IMR-90 (cell line): ENCODE results near the gene HPN. TPM values are rescaled to one million over a fixed set of nuclear protein-coding genes. Genes with fewer than 3 reads are reported as not detected.
A peak's percentile ranks its signal among the peaks of the same experiment; 100 is the strongest.

ENCODE experiments used
- ATAC-seq: fragments of 200-7000 bp; cut with Tn5 transposase; 2 replicates; pipeline ENCODE4 v1.9.1; 2020; ENCODE audit warnings: low read depth, mild to moderate bottlenecking, moderate library complexity
- BruUV-seq: library from RNA; stranded (reverse); fragments of 400-500 nt; replicated peaks from 2 replicates; lab custom pipeline; 2021; lab: Mats Ljungman, UMichigan
- CTCF ChIA-PET: fragments of 300-600 bp; formaldehyde crosslinking; extraction: SDS; loops from one replicate; lab custom pipeline; 2021; ENCODE audit warnings: antibody characterized with exemption; lab: Yijun Ruan, JAX
- POLR2A ChIA-PET: fragments of 300-600 bp; sonication (Branson Sonifier 250); formaldehyde crosslinking; loops from one replicate; lab custom pipeline; 2022; ENCODE audit warnings: antibody characterized with exemption; ENCODE audit not compliant: unreplicated experiment; lab: Charles Lee
- DNase-seq: peaks from one replicate; pipeline ENCODE4 v3.0.0; 2013
- H2AFZ ChIP-seq: replicated peaks from 2 replicates; pipeline ENCODE3; 2013; ENCODE audit warnings: low read length, mild to moderate bottlenecking; ENCODE audit not compliant: poor library complexity
- H2AK5ac ChIP-seq: 2 replicates; pipeline ENCODE4 v1.6.1; 2013; ENCODE audit warnings: low read depth, low read length, inconsistent platforms
- H2AK9ac ChIP-seq: replicated peaks from 2 replicates; pipeline ENCODE3; 2013; ENCODE audit warnings: mild to moderate bottlenecking, low read depth, low read length, moderate library complexity; ENCODE audit not compliant: poor library complexity
- H2BK120ac ChIP-seq: 2 replicates; pipeline ENCODE4 v1.6.1; 2013; ENCODE audit warnings: low read depth, low read length, inconsistent platforms
- H2BK15ac ChIP-seq: 3 replicates; pipeline ENCODE4 v1.6.1; 2013; ENCODE audit warnings: low read depth, low read length, inconsistent platforms
- H2BK20ac ChIP-seq: 2 replicates; pipeline ENCODE4 v1.6.1; 2013; ENCODE audit warnings: low read depth, mild to moderate bottlenecking, inconsistent platforms, low read length, moderate library complexity
- H2BK5ac ChIP-seq: 2 replicates; pipeline ENCODE4 v1.6.1; 2013; ENCODE audit warnings: mild to moderate bottlenecking, low read depth, low read length, inconsistent platforms; ENCODE audit not compliant: poor library complexity, severe bottlenecking
- H3K14ac ChIP-seq: replicated peaks from 2 replicates; pipeline ENCODE4 v1.6.1; 2013; ENCODE audit warnings: low read depth, low read length, inconsistent platforms
- H3K18ac ChIP-seq: 2 replicates; pipeline ENCODE4 v1.6.1; 2013; ENCODE audit warnings: low read depth, low read length, control low read depth
- H3K23ac ChIP-seq: 2 replicates; pipeline ENCODE4 v1.6.1; 2013; ENCODE audit warnings: low read depth, low read length, inconsistent platforms
- H3K27ac ChIP-seq: 2 replicates; pipeline ENCODE4 v1.5.1; 2013; ENCODE audit warnings: mild to moderate bottlenecking, control low read depth, low read length; ENCODE audit not compliant: insufficient read depth
- H3K27me3 ChIP-seq: 2 replicates; pipeline ENCODE4 v1.6.1; 2013; ENCODE audit warnings: low read length; ENCODE audit not compliant: control insufficient read depth, insufficient read depth
- H3K36me3 ChIP-seq: 2 replicates; pipeline ENCODE4 v1.6.1; 2013; ENCODE audit warnings: low read length, mixed read lengths; ENCODE audit not compliant: control insufficient read depth, insufficient read depth
- H3K4ac ChIP-seq: 2 replicates; pipeline ENCODE4 v1.6.1; 2013; ENCODE audit warnings: low read depth, low read length, inconsistent platforms
- H3K4me1 ChIP-seq: 2 replicates; pipeline ENCODE4 v1.6.1; 2013; ENCODE audit warnings: low read length, mixed read lengths; ENCODE audit not compliant: control insufficient read depth, insufficient read depth
- H3K4me2 ChIP-seq: 2 replicates; pipeline ENCODE4 v1.6.1; 2013; ENCODE audit warnings: low read depth, mild to moderate bottlenecking, control low read depth, low read length, moderate library complexity
- H3K4me3 ChIP-seq: 2 replicates; pipeline ENCODE4 v1.5.1; 2013; ENCODE audit warnings: low read depth, mild to moderate bottlenecking, control low read depth, low read length, moderate library complexity; ENCODE audit not compliant: insufficient read depth
- H3K56ac ChIP-seq: 2 replicates; pipeline ENCODE4 v1.6.1; 2013; ENCODE audit warnings: low read length, inconsistent platforms; ENCODE audit not compliant: insufficient read depth; ENCODE audit errors: extremely low read depth
- H3K79me1 ChIP-seq, 2 experiments: 2 replicates each; pipeline ENCODE4 v1.6.1; 2013; ENCODE audit warnings: low read length in 2 of 2, inconsistent platforms in 1 of 2, low read depth in 1 of 2
- H3K9ac ChIP-seq: 2 replicates; pipeline ENCODE4 v1.6.1; 2013; ENCODE audit warnings: low read depth, low read length, control low read depth
- H3K9me1 ChIP-seq: 2 replicates; pipeline ENCODE4 v1.6.1; 2013; ENCODE audit warnings: low read length, inconsistent platforms; ENCODE audit not compliant: insufficient read depth
- H3K9me3 ChIP-seq: 2 replicates; pipeline ENCODE4 v1.6.1; 2013; ENCODE audit warnings: low read length; ENCODE audit not compliant: control insufficient read depth, insufficient read depth
- H4K20me1 ChIP-seq: 2 replicates; pipeline ENCODE4 v1.6.1; 2013; ENCODE audit warnings: low read length, inconsistent platforms; ENCODE audit not compliant: insufficient read depth
- H4K5ac ChIP-seq: 2 replicates; pipeline ENCODE4 v1.6.1; 2013; ENCODE audit warnings: mild to moderate bottlenecking, low read depth, low read length, control low read depth
- H4K8ac ChIP-seq, 2 experiments: 2 replicates each; pipeline ENCODE4 v1.6.1; 2013; ENCODE audit warnings: low read depth in 2 of 2, low read length in 2 of 2, control low read depth in 1 of 2, inconsistent platforms in 1 of 2
- H4K91ac ChIP-seq: 2 replicates; pipeline ENCODE4 v1.6.1; 2013; ENCODE audit warnings: low read depth, low read length, inconsistent platforms; ENCODE audit not compliant: insufficient read depth
- BHLHE40 ChIP-seq: fragments of 150-350 bp; IDR thresholded peaks from 2 replicates; pipeline ENCODE4 v1.6.1; 2016; ENCODE audit warnings: mild to moderate bottlenecking, low read depth, low read length
- NFE2L2 ChIP-seq: fragments of 150-350 bp; IDR thresholded peaks from 2 replicates; pipeline ENCODE4 v1.6.1; 2016; ENCODE audit warnings: low read depth, mild to moderate bottlenecking, low read length
- RAD21 ChIP-seq: IDR thresholded peaks from 2 replicates; pipeline ENCODE4 v1.6.1; 2012; ENCODE audit warnings: low read length, improper control_type of control experiment
- WGBS, 2 experiments: methylation state at CpG; one replicate each; pipeline versions ENCODE4 v1.1.5 to v1.1.7; 2013; ENCODE audit warnings: missing lambda C conversion rate in 2 of 2; ENCODE audit not compliant: insufficient read length in 1 of 2; ENCODE audit errors: extremely low coverage in 2 of 2; 5-methylcytosine and 5-hydroxymethylcytosine counted together
- dilution Hi-C: fragments of 300-500 bp; cut with HindIII; formaldehyde crosslinking; loops from one replicate; pipeline ENCODE4 v1.14.3; 2018; ENCODE audit warnings: low sequenced_read_pairs; ENCODE audit not compliant: unreplicated experiment
- in situ Hi-C: fragments of 300-500 bp; cut with MboI; formaldehyde crosslinking; loops from 3 replicates; pipeline ENCODE4 v1.14.3; 2019; ENCODE audit warnings: low sequenced_read_pairs, inconsistent platforms, mixed read lengths
- intact Hi-C: fragments of 100-400 bp; cut with micrococcal nuclease; formaldehyde crosslinking; loops from 2 replicates; pipeline ENCODE4 v1.10.0; 2022
- polyA plus RNA-seq, 3 experiments: library from polyadenylated mRNA; depleted of rRNA; stranded (reverse); fragments of >200 nt; gene quantifications; 2 replicates each; pipeline ENCODE4 v1.2.3, GENCODE V29; 2012; ENCODE audit warnings: low replicate concordance in 1 of 3
- total RNA-seq: library from RNA; depleted of rRNA; stranded (reverse); fragments of >200 nt; gene quantifications from 2 replicates; pipeline ENCODE4 v1.2.3, GENCODE V29; 2012
- TF ChIP-seq, protein P1 (sequence below): fragments of 150-350 bp; IDR thresholded peaks from 2 replicates; pipeline ENCODE4 v1.6.1; 2017; ENCODE audit warnings: mild to moderate bottlenecking, antibody characterized with exemption, low read length, low read depth

Gene HPN
- total and polyA plus RNA-seq, 2 of the 4 experiments (the other 2 are of a cell fraction), result not detected

DNA sequence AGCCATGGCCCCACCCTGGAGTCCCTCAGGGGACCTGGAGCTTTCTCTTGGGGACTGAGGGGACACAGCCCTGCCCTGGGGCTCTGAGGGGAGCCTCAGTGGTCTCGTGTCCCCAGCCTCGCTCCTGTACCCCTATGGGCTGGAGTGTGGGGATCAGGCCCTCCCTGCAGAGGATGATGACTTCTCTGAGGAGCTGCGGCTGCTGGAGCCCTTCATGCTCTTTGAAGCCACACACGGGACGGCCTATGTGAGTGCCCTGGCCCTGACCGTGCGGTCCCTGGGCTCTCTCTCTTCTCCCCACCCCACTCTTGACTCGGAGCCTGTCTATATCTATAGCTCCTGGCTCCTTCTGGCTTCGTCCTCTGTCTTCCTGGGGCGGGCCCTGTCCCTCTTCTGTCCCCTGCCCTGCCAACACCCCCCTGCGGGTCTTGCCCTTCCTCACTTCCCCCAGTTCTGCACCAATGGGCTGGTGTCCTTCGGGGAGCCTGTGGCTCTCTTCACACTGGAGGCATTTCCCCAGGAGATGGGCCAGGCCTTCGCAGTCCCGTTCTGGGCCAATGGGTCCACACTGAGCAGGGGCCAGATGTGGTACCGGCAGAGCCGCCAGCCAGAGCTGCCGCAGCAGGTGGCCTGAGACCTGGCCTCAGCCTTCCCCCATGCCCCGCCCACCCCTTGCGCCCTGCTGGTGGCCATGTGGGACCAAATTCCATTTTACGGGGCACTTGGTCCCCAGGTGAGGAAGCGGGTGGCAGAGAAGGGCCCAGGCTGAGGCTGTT is 33.1 kb downstream of the HPN start:
- Histone ChIP-seq H3K4me3 (no peak overlapping the region), H4K20me1 (no peaks in the 10 kb centered on the region), H3K18ac (no peak overlapping the region), H3K9me3 (peaks cover 7% of the 10 kb centered on the region), H3K27me3 (peaks cover 11% of the 10 kb centered on the region), H4K5ac (no peak overlapping the region), H2AK5ac (no peak overlapping the region), H2BK120ac (no peak overlapping the region), H3K27ac (no peak overlapping the region), H3K4ac (no peak overlapping the region), H3K4me1 (no peaks in the 10 kb centered on the region), H3K36me3 (no peaks in the 10 kb centered on the region), H2BK20ac (no peak overlapping the region), H3K56ac (no peak overlapping the region), H3K9me1 (no peaks in the 10 kb centered on the region), H4K8ac (no peak overlapping the region), H3K9ac (no peak overlapping the region), H3K79me1 (no peaks in the 10 kb centered on the region), H2AFZ (peak overlapping the region; percentile 11), H2BK15ac (no peak overlapping the region), H3K23ac (no peak overlapping the region), H4K91ac (no peak overlapping the region), H3K14ac (no peak overlapping the region), H2BK5ac (no peak overlapping the region), H2AK9ac (no peak overlapping the region), H3K4me2 (no peak overlapping the region)
- dilution Hi-C loops (no loop called here), in situ Hi-C loops (no loop called here), intact Hi-C loops (no loop called here)
- DNase-seq, result no peak
- TF ChIP-seq BHLHE40 (no peak), RAD21 (no peak), NFE2L2 (no peak)
- TF ChIP-seq, protein P1, sequence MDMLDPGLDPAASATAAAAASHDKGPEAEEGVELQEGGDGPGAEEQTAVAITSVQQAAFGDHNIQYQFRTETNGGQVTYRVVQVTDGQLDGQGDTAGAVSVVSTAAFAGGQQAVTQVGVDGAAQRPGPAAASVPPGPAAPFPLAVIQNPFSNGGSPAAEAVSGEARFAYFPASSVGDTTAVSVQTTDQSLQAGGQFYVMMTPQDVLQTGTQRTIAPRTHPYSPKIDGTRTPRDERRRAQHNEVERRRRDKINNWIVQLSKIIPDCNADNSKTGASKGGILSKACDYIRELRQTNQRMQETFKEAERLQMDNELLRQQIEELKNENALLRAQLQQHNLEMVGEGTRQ, result no peak
- 67% methylated on average over 13 of the region's 21 CpGs; no CpG with 5 or more reads in 1 of the 2 experiments for WGBS, 2 experiments
- ChIA-PET POLR2A (no interaction called here), CTCF (no interaction called here)
- no TSS peak for BruUV-seq
- no peak for ATAC-seq
